ENCODE measurements around the gene HEG1.

The HEG1 gene

GRCh38 chr3:125069452-125069851 is 13.7 kb upstream of the HEG1 start:
- no peak for DNase-seq (ENCODE audit: low spot score)

- no peak for DNase-seq (ENCODE audit: low spot score)
These were observed 12.5 kb upstream of the HEG1 start for GRCh38 chr3:125068265-125068664.

- DNase-seq (ENCODE audit: low spot score) = peak; percentile 29
These were observed 11.4 kb upstream of the HEG1 start for GRCh38 chr3:125067225-125067624.

GRCh38 chr3:125062904-125063618 is 7.3 kb upstream of the HEG1 start:
- DNase-seq (ENCODE audit: low spot score) = no peak

- DNase-seq (ENCODE audit: low spot score) = no peak
These were observed 5.8 kb upstream of the HEG1 start for GRCh38 chr3:125061646-125062045.

- no peak for DNase-seq (ENCODE audit: low spot score)
These were observed 5.4 kb upstream of the HEG1 start for GRCh38 chr3:125061170-125061569.

- DNase-seq (ENCODE audit: low spot score) = no peak
These were observed 3.9 kb upstream of the HEG1 start for GRCh38 chr3:125059488-125060245.

- DNase-seq (ENCODE audit: low spot score) = no peak
These were observed 3.2 kb upstream of the HEG1 start for GRCh38 chr3:125058959-125059358.

- DNase-seq (ENCODE audit: low spot score) = no peak
These were observed 2.7 kb upstream of the HEG1 start for GRCh38 chr3:125058529-125058928.

- no peak for DNase-seq (ENCODE audit: low spot score)
These were observed 1.5 kb upstream of the HEG1 start for GRCh38 chr3:125057186-125057850.

GRCh38 chr3:125055331-125055912 is 375 bp downstream of the HEG1 start:
- DNase-seq (ENCODE audit: low spot score) = no peak

- peak; percentile 49 for DNase-seq (ENCODE audit: low spot score)
These were observed 1.1 kb downstream of the HEG1 start for GRCh38 chr3:125054449-125055329.

GRCh38 chr3:125054062-125054448 is 1.7 kb downstream of the HEG1 start:
- DNase-seq (ENCODE audit: low spot score) = no peak

- no peak for DNase-seq (ENCODE audit: low spot score)
These were observed 2.5 kb downstream of the HEG1 start for GRCh38 chr3:125053304-125053699.

GRCh38 chr3:125052624-125053303 is 3.0 kb downstream of the HEG1 start:
- no peak for DNase-seq (ENCODE audit: low spot score)

- DNase-seq (ENCODE audit: low spot score) = peak; percentile 40
These were observed 3.8 kb downstream of the HEG1 start for GRCh38 chr3:125051715-125052581.

GRCh38 chr3:125051205-125051604 is 4.6 kb downstream of the HEG1 start:
- no peak for DNase-seq (ENCODE audit: low spot score)

GRCh38 chr3:125050488-125051090 is 5.2 kb downstream of the HEG1 start:
- no peak for DNase-seq (ENCODE audit: low spot score)

GRCh38 chr3:125048282-125048681 is 7.5 kb downstream of the HEG1 start:
- no peak for DNase-seq (ENCODE audit: low spot score)

- DNase-seq (ENCODE audit: low spot score) = no peak
These were observed 9.8 kb downstream of the HEG1 start for GRCh38 chr3:125045965-125046364.

Measured in iPS-NIHi11 (cell line).